ENCODE results near the gene MYLK2. TPM values are rescaled to one million over a fixed set of nuclear protein-coding genes. Genes with fewer than 3 reads are reported as not detected.

The MYLK2 gene
- total RNA-seq, 1 experiment from 2014 or later = 0.50 TPM

GRCh38 chr20:31839782-31840487 is 20.8 kb downstream of the MYLK2 start:
- Histone ChIP-seq H3K79me2 (ENCODE audit: low read depth) (no peaks in the 10 kb centered on the region), H3K27ac (no peak overlapping the region), H4K20me1 (ENCODE audit: insufficient read depth) (no peaks in the 10 kb centered on the region), H3K9me3 (ENCODE audit: insufficient read depth, low read depth) (no peaks in the 10 kb centered on the region), H3F3A (ENCODE audit: insufficient read depth, low read depth) (peaks cover 13% of the 10 kb centered on the region; the same call in 1 of the 2 replicates), H3K27me3 (ENCODE audit: insufficient read depth, low read depth) (no peaks in the 10 kb centered on the region), H3K4me2 (no peak overlapping the region), H3K36me3 (ENCODE audit: low read depth) (no peaks in the 10 kb centered on the region), H3K4me1 (replicated peaks; ENCODE audit: insufficient read depth) (peaks cover 21% of the 10 kb centered on the region), H3K9me2 (ENCODE audit: insufficient read depth) (no peaks in the 10 kb centered on the region), H2AFZ (no peak overlapping the region), H3K4me3 (no peak overlapping the region)
- TF ChIP-seq CTCF (conservative IDR thresholded peaks at IDR 0.05) (no peak), EZH2 (IDR thresholded peaks at IDR 0.05; ENCODE audit: low read depth) (no peak)
- ChIA-PET POLR2A (ENCODE audit: unreplicated experiment) (no interaction called here), CTCF (no interaction called here)
- peak in 1 of 2 experiments; percentile 41 for DNase-seq
- intact Hi-C loops (cut with micrococcal nuclease; ENCODE audit: unreplicated experiment) = loop anchor here (5.0 to 10.0 kb wide), 3 partner anchors 113 to 645 kb away; no protein-coding TSS in a partner anchor
- BruUV-seq (replicated peaks) = no TSS peak

- DNase-seq = no peak
- TSS peak; percentile 82 for BruUV-seq (replicated peaks)
- POLR2A ChIA-PET (ENCODE audit: unreplicated experiment) = no interaction called here
- 0 out of 2 replicates have a peak, but pooled peaks cover 6% of the 10 kb centered on the region for H3F3A ChIP-seq (ENCODE audit: insufficient read depth, low read depth)
- H3K4me2 ChIP-seq = no peak overlapping the region
- H2AFZ ChIP-seq = no peak overlapping the region
- no peaks in the 10 kb centered on the region for H3K79me2 ChIP-seq (ENCODE audit: low read depth)
- no peak for TF ChIP-seq EZH2 (IDR thresholded peaks at IDR 0.05; ENCODE audit: low read depth)
- TF ChIP-seq CTCF (conservative IDR thresholded peaks at IDR 0.05) = no peak
- CTCF ChIA-PET = no interaction called here
- H3K4me3 ChIP-seq = no peak overlapping the region
- no peaks in the 10 kb centered on the region for H3K27me3 ChIP-seq (ENCODE audit: insufficient read depth, low read depth)
- H3K36me3 ChIP-seq (ENCODE audit: low read depth) = no peaks in the 10 kb centered on the region
- H3K27ac ChIP-seq = no peak overlapping the region
- H4K20me1 ChIP-seq (ENCODE audit: insufficient read depth) = no peaks in the 10 kb centered on the region
- no peaks in the 10 kb centered on the region for H3K9me3 ChIP-seq (ENCODE audit: insufficient read depth, low read depth)
- intact Hi-C loops (cut with micrococcal nuclease; ENCODE audit: unreplicated experiment) = loop anchor here (5.0 kb wide), 1 partner anchor 114 kb away; no protein-coding TSS in a partner anchor
- H3K4me1 ChIP-seq (replicated peaks; ENCODE audit: insufficient read depth) = peaks cover 13% of the 10 kb centered on the region
- no peaks in the 10 kb centered on the region for H3K9me2 ChIP-seq (ENCODE audit: insufficient read depth)
These were observed 22.0 kb downstream of the MYLK2 start for GRCh38 chr20:31840906-31841816.

- Histone ChIP-seq H3K4me3 (no peak overlapping the region), H3K79me2 (ENCODE audit: low read depth) (no peaks in the 10 kb centered on the region), H2AFZ (no peak overlapping the region), H3F3A (ENCODE audit: insufficient read depth, low read depth) (0 out of 2 replicates have a peak, but pooled peaks cover 6% of the 10 kb centered on the region), H3K4me2 (no peak overlapping the region), H3K27me3 (ENCODE audit: insufficient read depth, low read depth) (no peaks in the 10 kb centered on the region), H4K20me1 (ENCODE audit: insufficient read depth) (no peaks in the 10 kb centered on the region), H3K27ac (no peak overlapping the region), H3K4me1 (replicated peaks; ENCODE audit: insufficient read depth) (peaks cover 9% of the 10 kb centered on the region), H3K9me3 (ENCODE audit: insufficient read depth, low read depth) (no peaks in the 10 kb centered on the region), H3K9me2 (ENCODE audit: insufficient read depth) (no peaks in the 10 kb centered on the region), H3K36me3 (ENCODE audit: low read depth) (no peaks in the 10 kb centered on the region)
- DNase-seq = peak; percentile 42 to 92
- no TSS peak for BruUV-seq (replicated peaks)
- TF ChIP-seq EZH2 (IDR thresholded peaks at IDR 0.05; ENCODE audit: low read depth) = no peak
- no peak for TF ChIP-seq CTCF (conservative IDR thresholded peaks at IDR 0.05)
- ChIA-PET POLR2A (ENCODE audit: unreplicated experiment) (no interaction called here), CTCF (interaction anchor here (0.7 kb wide), 1 partner anchor 115 kb away, joined by 3 read pairs; no protein-coding TSS in a partner anchor)
- intact Hi-C loops (cut with micrococcal nuclease; ENCODE audit: unreplicated experiment) = loop anchor here (5.0 kb wide), 1 partner anchor 115 kb away; no protein-coding TSS in a partner anchor
These were observed 22.8 kb downstream of the MYLK2 start for GRCh38 chr20:31841928-31842327.

Data from PC-9 (cell line).